Measurements from ENCODE around the gene ANGEL1. TPM values are rescaled to one million over a fixed set of nuclear protein-coding genes. Genes with fewer than 3 reads are reported as not detected.

ANGEL1 gene
- polyA plus RNA-seq, 3 donors, result 8.1 to 10.4 (median 8.5) TPM

GRCh38 chr14:76768671-76769500, 43.8 kb downstream of the ANGEL1 start:
- peak overlapping the region; percentile 79 for H3K9ac ChIP-seq (ENCODE audit: insufficient read depth, low read length, poor library complexity, severe bottlenecking)
- TF ChIP-seq CTCF (IDR thresholded peaks at IDR 0.05), result no peak
- peak overlapping the region; percentile 39 to 51 for H3K4me3 Mint-ChIP-seq
- peaks cover 68% of the 10 kb centered on the region for H3K4me1 Mint-ChIP-seq
- H3K4me1 ChIP-seq (ENCODE audit: control insufficient read depth in 1 of 2, insufficient read depth in 2 of 2, low read length in 2 of 2), result peaks cover 52 to 53% of the 10 kb centered on the region in 2 donors
- H3K27ac Mint-ChIP-seq, result peak overlapping the region; percentile 96 to 98 (median 97)
- DNase-seq, result no peak
- H3K27me3 ChIP-seq (ENCODE audit: control insufficient read depth in 2 of 2, insufficient read depth in 2 of 2, low read length in 2 of 2), result no peaks in the 10 kb centered on the region
- H3K36me3 Mint-ChIP-seq, result peaks cover 8 to 14% of the 10 kb centered on the region in 2 donors
- intact Hi-C loops (cut with micrococcal nuclease), result no loop called here
- H3K4me3 ChIP-seq (replicated peaks in 1 of 3; ENCODE audit: low read depth in 2 of 3, low read length in 3 of 3), result peak overlapping the region in 1 of 3 experiments; percentile 28
- peak overlapping the region; percentile 92 to 98 for H3K27ac ChIP-seq (ENCODE audit: low read depth in 1 of 2, low read length in 2 of 2)
- H3K9me3 ChIP-seq (replicated peaks in 1 of 2; ENCODE audit: control insufficient read depth in 1 of 2, insufficient read depth in 1 of 2, low read length in 2 of 2), result no peaks in the 10 kb centered on the region
- no peak overlapping the region for H2AFZ ChIP-seq (ENCODE audit: insufficient read depth, low read depth, low read length, poor library complexity, severe bottlenecking)
- no peaks in the 10 kb centered on the region for H3K9me3 Mint-ChIP-seq
- 70% methylated on average over 7 of the region's 11 CpGs for WGBS (ENCODE audit: insufficient coverage)
- no peaks in the 10 kb centered on the region for H3K79me2 ChIP-seq (ENCODE audit: insufficient read depth, low read length)
- H3K36me3 ChIP-seq (replicated peaks in 1 of 2; ENCODE audit: control insufficient read depth in 1 of 2, insufficient read depth in 2 of 2, low read length in 2 of 2), result no peaks in the 10 kb centered on the region
- peak overlapping the region; percentile 45 for H3K4me2 ChIP-seq (replicated peaks; ENCODE audit: extremely low read depth, low read length, poor library complexity, severe bottlenecking)
- peaks cover 0 to 2% (median 2%) of the 10 kb centered on the region in 3 donors for H3K27me3 Mint-ChIP-seq (ENCODE audit: low read depth in 3 of 3)
- H4K20me1 ChIP-seq (ENCODE audit: insufficient read depth, low read length), result no peaks in the 10 kb centered on the region

- Mint-ChIP-seq H3K36me3 (peaks cover 8 to 16% of the 10 kb centered on the region in 2 donors), H3K27ac (peak overlapping the region; percentile 96 to 98 (median 97)), H3K4me3 (peak overlapping the region; percentile 39 to 55), H3K9me3 (no peaks in the 10 kb centered on the region), H3K4me1 (peaks cover 70% of the 10 kb centered on the region), H3K27me3 (ENCODE audit: low read depth in 3 of 3) (peaks cover 0 to 10% (median 5%) of the 10 kb centered on the region in 3 donors)
- peak; percentile 99 for DNase-seq
- Histone ChIP-seq H3K9me3 (replicated peaks in 1 of 2; ENCODE audit: control insufficient read depth in 1 of 2, insufficient read depth in 1 of 2, low read length in 2 of 2) (no peaks in the 10 kb centered on the region), H3K36me3 (replicated peaks in 1 of 2; ENCODE audit: control insufficient read depth in 1 of 2, insufficient read depth in 2 of 2, low read length in 2 of 2) (no peaks in the 10 kb centered on the region), H3K4me1 (ENCODE audit: control insufficient read depth in 1 of 2, insufficient read depth in 2 of 2, low read length in 2 of 2) (peaks cover 45 to 52% of the 10 kb centered on the region in 2 donors), H4K20me1 (ENCODE audit: insufficient read depth, low read length) (no peaks in the 10 kb centered on the region), H2AFZ (ENCODE audit: insufficient read depth, low read depth, low read length, poor library complexity, severe bottlenecking) (peak overlapping the region; percentile 70), H3K27ac (ENCODE audit: low read depth in 1 of 2, low read length in 2 of 2) (peak overlapping the region; percentile 92 to 98), H3K79me2 (ENCODE audit: insufficient read depth, low read length) (no peaks in the 10 kb centered on the region), H3K27me3 (ENCODE audit: control insufficient read depth in 2 of 2, insufficient read depth in 2 of 2, low read length in 2 of 2) (peaks cover 0 to 2% of the 10 kb centered on the region in 2 donors), H3K4me3 (replicated peaks in 1 of 3; ENCODE audit: low read depth in 2 of 3, low read length in 3 of 3) (peak overlapping the region in 1 of 3 experiments; percentile 27), H3K9ac (ENCODE audit: insufficient read depth, low read length, poor library complexity, severe bottlenecking) (peak overlapping the region; percentile 79), H3K4me2 (replicated peaks; ENCODE audit: extremely low read depth, low read length, poor library complexity, severe bottlenecking) (peak overlapping the region; percentile 45)
- no peak for TF ChIP-seq CTCF (IDR thresholded peaks at IDR 0.05)
- WGBS (ENCODE audit: insufficient coverage), result 58% methylated on average over 6 of the region's 15 CpGs
- intact Hi-C loops (cut with micrococcal nuclease), result no loop called here
Observed at GRCh38 chr14:76767681-76768656, 44.7 kb downstream of the ANGEL1 start.
